Neutrophil (primary cell): Measurements from ENCODE around the gene XPO1.

Experiments
- H3K27ac ChIP-seq: fragments of 200-600 bp; sonication (generic); 2 replicates; pipeline ENCODE4 v1.5.1; 2016; ENCODE audit warnings: mild to moderate bottlenecking, moderate library complexity
- H3K27me3 ChIP-seq: fragments of 200-600 bp; sonication (generic); 2 replicates; pipeline ENCODE4 v1.6.0; 2016; ENCODE audit warnings: mild to moderate bottlenecking
- H3K36me3 ChIP-seq: fragments of 200-600 bp; sonication (generic); 2 replicates; pipeline ENCODE4 v1.5.1; 2017
- H3K4me1 ChIP-seq, 2 experiments: fragments of 200-600 bp in 1 of 2; sonication (generic) in 1 of 2; 1 replicate in 1 of 2; 2 replicates in 1 of 2; pipeline versions ENCODE4 v1.5.1 to v1.6.1; 2013 to 2016; ENCODE audit warnings: low read depth in 1 of 2, low read length in 1 of 2, mild to moderate bottlenecking in 1 of 2, moderate library complexity in 1 of 2; ENCODE audit not compliant: control insufficient read depth in 1 of 2, insufficient read depth in 1 of 2
- H3K4me3 ChIP-seq, 2 experiments: fragments of 200-600 bp in 1 of 2; sonication (generic) in 1 of 2; 1 replicate in 1 of 2; 2 replicates in 1 of 2; pipeline ENCODE4 v1.5.1; 2013 to 2016; ENCODE audit warnings: low read depth in 1 of 2, low read length in 1 of 2, mild to moderate bottlenecking in 1 of 2, moderate library complexity in 1 of 2
- H3K9me3 ChIP-seq: fragments of 200-600 bp; sonication (generic); 2 replicates; pipeline ENCODE4 v1.5.1; 2016
- CTCF ChIP-seq: fragments of 200-600 bp; sonication (generic); IDR thresholded peaks from 2 replicates; pipeline ENCODE4 v1.5.1; 2016; ENCODE audit warnings: antibody characterized with exemption

The XPO1 gene

DNA sequence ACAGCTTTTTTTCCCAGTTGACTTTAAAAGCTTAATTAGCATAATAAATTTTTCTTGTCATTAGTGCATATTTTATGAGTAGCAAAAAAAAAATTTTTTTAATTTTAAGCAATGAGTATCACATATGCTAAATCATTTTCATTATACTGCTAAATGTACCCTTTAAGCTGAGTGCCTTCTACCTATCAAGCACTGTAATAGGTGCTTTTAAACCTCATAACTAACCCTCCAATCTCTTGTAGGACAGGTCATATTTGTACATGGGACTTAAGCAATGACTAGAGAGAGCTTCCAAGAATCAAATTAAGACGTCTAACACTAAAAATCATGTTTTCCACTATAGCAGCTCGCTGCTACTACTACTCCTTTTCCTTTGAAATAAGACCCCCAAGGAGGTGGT is 7.4 kb downstream of the XPO1 start:
- Histone ChIP-seq H3K27ac (no peak overlapping the region), H3K4me3 (no peak overlapping the region), H3K4me1 (peaks cover 13 to 18% of the 10 kb centered on the region in 2 experiments), H3K36me3 (peaks cover 7% of the 10 kb centered on the region), H3K27me3 (no peaks in the 10 kb centered on the region), H3K9me3 (no peaks in the 10 kb centered on the region)
- TF ChIP-seq CTCF: no peak

DNA sequence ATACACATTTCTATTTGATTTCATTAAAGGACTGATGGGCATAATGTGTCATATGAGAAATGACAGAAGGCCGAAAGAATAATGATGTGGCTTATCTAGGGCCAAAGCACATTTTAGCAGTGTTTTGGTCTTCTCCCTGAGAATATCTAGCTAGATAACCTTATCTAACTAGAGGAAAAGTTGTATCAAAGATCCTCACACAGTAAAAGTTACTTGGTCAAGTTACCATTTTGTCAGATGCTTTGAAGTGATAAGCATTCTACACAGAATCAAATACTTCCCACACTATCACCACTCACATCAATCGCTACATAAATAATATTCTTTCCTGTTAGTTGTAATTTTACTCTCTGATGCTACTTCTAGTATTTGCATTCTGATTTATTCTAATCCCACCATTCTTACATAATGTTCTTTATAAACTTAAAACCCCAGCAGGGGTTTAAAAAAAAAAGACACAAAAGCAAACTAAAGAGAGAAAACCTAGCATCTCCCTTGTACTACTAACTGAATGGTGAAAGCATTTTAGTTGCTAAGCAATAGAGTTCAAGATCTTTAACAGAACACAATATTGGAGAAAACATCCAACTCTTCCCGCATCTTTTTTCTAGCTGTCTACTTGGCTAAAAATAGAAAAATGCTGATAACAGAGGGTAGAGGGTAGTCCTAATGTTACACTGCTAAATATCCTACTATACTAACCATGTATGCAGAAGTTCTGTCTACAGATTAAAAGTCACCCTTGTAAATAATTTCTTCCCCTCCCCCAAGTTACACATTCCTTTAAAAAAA is 8.0 kb downstream of the XPO1 start:
- TF ChIP-seq CTCF: no peak
- H3K9me3 ChIP-seq: no peaks in the 10 kb centered on the region
- no peak overlapping the region for H3K27ac ChIP-seq
- H3K4me3 ChIP-seq: no peak overlapping the region
- no peaks in the 10 kb centered on the region for H3K27me3 ChIP-seq
- peaks cover 7% of the 10 kb centered on the region for H3K36me3 ChIP-seq
- H3K4me1 ChIP-seq: peaks cover 7 to 12% of the 10 kb centered on the region in 2 experiments

DNA sequence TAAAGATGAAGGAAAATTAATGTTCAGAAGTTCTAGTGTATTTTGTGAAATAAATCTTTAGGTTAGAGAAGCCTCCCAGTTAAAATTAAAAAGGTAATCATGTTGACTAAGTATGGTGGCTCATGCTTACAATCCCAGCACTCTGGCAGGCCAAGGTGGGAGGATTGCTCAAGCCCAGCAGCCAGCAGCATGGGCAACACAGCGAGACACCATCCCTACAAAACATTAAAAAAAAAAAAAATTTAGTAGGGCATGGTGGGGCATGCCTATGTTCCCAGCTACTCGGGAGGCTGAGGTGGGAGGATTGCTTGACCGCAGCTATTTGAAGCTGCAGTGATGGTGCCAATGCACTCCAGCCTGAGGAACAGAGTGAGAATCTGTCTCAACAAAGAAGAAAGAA is 17.9 kb downstream of the XPO1 start:
- Histone ChIP-seq H3K4me3 (no peak overlapping the region), H3K4me1 (no peaks in the 10 kb centered on the region), H3K9me3 (no peaks in the 10 kb centered on the region), H3K27me3 (no peaks in the 10 kb centered on the region), H3K27ac (no peak overlapping the region), H3K36me3 (peaks cover 56% of the 10 kb centered on the region)
- no peak for TF ChIP-seq CTCF

DNA sequence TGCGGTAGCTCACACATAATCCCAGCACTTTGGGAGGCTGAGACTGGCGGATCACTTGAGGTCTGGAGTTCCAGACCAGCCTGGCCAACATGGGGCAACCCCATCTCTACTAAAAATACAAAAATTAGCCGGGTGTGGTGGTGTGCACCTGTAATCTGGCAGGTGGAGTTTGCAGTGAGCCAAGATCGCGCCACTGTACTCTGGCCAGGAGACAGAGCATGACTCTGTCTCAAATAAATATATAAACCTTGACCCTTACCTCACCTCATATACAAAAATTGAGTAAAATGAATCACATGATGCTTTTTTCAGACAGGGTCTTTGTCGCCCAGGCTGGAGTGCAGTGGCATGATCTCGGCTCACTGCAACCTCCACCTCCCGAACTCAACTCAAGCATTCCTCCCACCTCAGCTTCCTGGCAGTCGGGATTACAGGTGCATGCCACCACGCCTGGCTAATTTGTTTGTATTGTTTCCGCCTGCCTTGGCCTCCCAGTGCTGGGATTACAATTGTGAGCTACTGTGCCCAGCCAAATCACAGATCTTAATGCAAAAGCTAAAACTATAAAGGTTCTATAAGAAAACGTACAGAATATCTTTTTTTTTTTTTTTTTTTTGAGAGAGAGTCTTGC is 25.3 kb downstream of the XPO1 start:
- no peaks in the 10 kb centered on the region for H3K4me1 ChIP-seq
- H3K4me3 ChIP-seq: no peak overlapping the region
- peaks cover 69% of the 10 kb centered on the region for H3K36me3 ChIP-seq
- no peaks in the 10 kb centered on the region for H3K27me3 ChIP-seq
- TF ChIP-seq CTCF: no peak
- no peak overlapping the region for H3K27ac ChIP-seq
- H3K9me3 ChIP-seq: no peaks in the 10 kb centered on the region

- Histone ChIP-seq H3K27me3 (no peaks in the 10 kb centered on the region), H3K4me3 (no peak overlapping the region), H3K4me1 (no peaks in the 10 kb centered on the region), H3K9me3 (no peaks in the 10 kb centered on the region), H3K36me3 (peaks cover 63% of the 10 kb centered on the region), H3K27ac (no peak overlapping the region)
- no peak for TF ChIP-seq CTCF
These were observed 27.2 kb downstream of the XPO1 start for GRCh38 chr2:61510674-61511671.
